Measurements from ENCODE around the gene MRTFA.
"Not testable (repeated sequence)": the region's sequence is repeated elsewhere in the genome, so short reads cannot be mapped to it uniquely, and the experiment has no call there.

MRTFA gene

GRCh38 chr22:40533712-40534378 is 102.7 kb downstream of the MRTFA start:
- H3K27ac ChIP-seq, result peak overlapping the region; percentile 44

GRCh38 chr22:40531951-40532900 is 104.3 kb downstream of the MRTFA start:
- peak overlapping the region; percentile 44 for H3K27ac ChIP-seq
- TF ChIP-seq CTCF (conservative IDR thresholded peaks at IDR 0.05), result no peak

More at GRCh38 chr22:40533712-40534378, 102.7 kb downstream of the MRTFA start:
- no peak for TF ChIP-seq CTCF (conservative IDR thresholded peaks at IDR 0.05)

- not testable (repeated sequence) for H3K27ac ChIP-seq
Observed at GRCh38 chr22:40530391-40530790, 106.1 kb downstream of the MRTFA start.

DNA sequence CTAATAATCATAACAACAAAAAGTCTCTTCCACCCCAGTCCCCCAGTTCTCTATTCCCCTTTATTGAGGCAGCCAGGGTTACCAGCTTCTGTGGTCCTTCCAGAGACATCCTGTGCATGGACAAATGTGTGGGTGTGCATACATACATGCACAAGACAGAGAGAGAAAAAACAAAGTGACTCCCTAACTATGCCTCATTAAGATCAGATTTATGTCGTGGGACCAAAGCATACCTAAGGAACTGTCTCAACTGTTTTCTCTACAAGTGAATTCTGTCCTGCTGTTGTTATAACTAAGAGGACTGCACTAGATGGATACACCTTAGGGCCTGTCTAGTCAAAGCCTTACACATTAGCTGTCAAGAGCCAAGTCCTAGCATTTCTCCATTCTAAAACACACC is 106.7 kb downstream of the MRTFA start:
- TF ChIP-seq CTCF (conservative IDR thresholded peaks at IDR 0.05), result no peak
- H3K27ac ChIP-seq, result no peak overlapping the region

GRCh38 chr22:40526960-40527359 is 109.6 kb downstream of the MRTFA start:
- H3K27ac ChIP-seq, result no peak overlapping the region
- no peak for TF ChIP-seq CTCF (conservative IDR thresholded peaks at IDR 0.05)

DNA sequence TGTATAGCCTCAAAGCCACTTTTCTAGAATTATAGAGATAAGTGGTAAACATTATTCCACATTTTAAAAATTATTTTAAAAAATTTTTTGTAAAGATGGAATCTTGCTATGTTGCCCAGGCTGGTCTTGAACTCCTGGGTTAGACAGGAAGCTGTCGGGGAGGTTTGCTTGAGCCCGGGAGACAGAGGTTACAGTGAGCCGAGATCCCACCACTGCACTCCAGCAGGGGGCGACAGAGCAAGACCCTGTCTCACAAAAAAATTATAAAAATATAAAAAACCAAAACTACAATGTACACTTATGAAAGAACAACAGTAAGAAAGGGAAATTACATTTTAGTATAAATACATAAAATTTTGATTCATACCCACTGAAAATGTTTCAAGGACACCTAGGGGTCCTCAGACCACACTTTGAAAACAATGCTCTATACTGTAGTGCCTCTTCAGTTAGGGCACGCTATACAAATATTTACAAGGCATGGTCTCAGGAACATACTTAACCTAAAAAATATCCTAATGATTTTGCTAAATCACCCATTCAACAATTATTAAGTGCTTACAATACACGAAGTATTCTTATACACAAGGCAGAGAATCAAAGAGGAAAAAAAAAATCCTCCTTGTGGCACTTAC is 111.2 kb downstream of the MRTFA start:
- TF ChIP-seq CTCF (conservative IDR thresholded peaks at IDR 0.05), result peak; percentile 74
- peak overlapping the region; percentile 34; the same call in 1 of the 2 replicates for H3K27ac ChIP-seq

GRCh38 chr22:40524392-40525249 is 111.9 kb downstream of the MRTFA start:
- peak overlapping the region; percentile 34 for H3K27ac ChIP-seq
- peak; percentile 50 for TF ChIP-seq CTCF (conservative IDR thresholded peaks at IDR 0.05)

All from VCaP (cell line).